ENCODE measurements around the gene PARD3B. TPM values are rescaled to one million over a fixed set of nuclear protein-coding genes. Genes with fewer than 3 reads are reported as not detected.

Gene PARD3B
- total RNA-seq, 1 donor from 2014 or later: 29.7 TPM

- H3K36me3 Mint-ChIP-seq (ENCODE audit: insufficient read depth): peaks cover 2% of the 10 kb centered on the region
- peaks cover 20% of the 10 kb centered on the region for H3K4me1 Mint-ChIP-seq (ENCODE audit: low read depth)
- H3K9me3 Mint-ChIP-seq (ENCODE audit: low read depth): peaks cover 5% of the 10 kb centered on the region
- H3K27ac Mint-ChIP-seq: no peak overlapping the region
- no peak for DNase-seq (ENCODE audit: low spot score, unreplicated experiment)
- H3K27me3 Mint-ChIP-seq: no peaks in the 10 kb centered on the region
- no peak for TF ChIP-seq CTCF (IDR thresholded peaks at IDR 0.05; ENCODE audit: unreplicated experiment)
- no peak overlapping the region for H3K4me3 Mint-ChIP-seq (ENCODE audit: low read depth)
Observed at GRCh38 chr2:205288686-205289085, 743.4 kb downstream of the PARD3B start.

- no peak for TF ChIP-seq CTCF (IDR thresholded peaks at IDR 0.05; ENCODE audit: unreplicated experiment)
- DNase-seq (ENCODE audit: low spot score, unreplicated experiment): no peak
- H3K27me3 Mint-ChIP-seq: no peaks in the 10 kb centered on the region
- peaks cover 5% of the 10 kb centered on the region for H3K9me3 Mint-ChIP-seq (ENCODE audit: low read depth)
- no peak overlapping the region for H3K4me3 Mint-ChIP-seq (ENCODE audit: low read depth)
- H3K4me1 Mint-ChIP-seq (ENCODE audit: low read depth): peaks cover 30% of the 10 kb centered on the region
- peaks cover 2% of the 10 kb centered on the region for H3K36me3 Mint-ChIP-seq (ENCODE audit: insufficient read depth)
- H3K27ac Mint-ChIP-seq: no peak overlapping the region
Observed at GRCh38 chr2:205290299-205290698, 745.0 kb downstream of the PARD3B start.

GRCh38 chr2:205292665-205293295, 747.5 kb downstream of the PARD3B start:
- peaks cover 30% of the 10 kb centered on the region for H3K4me1 Mint-ChIP-seq (ENCODE audit: low read depth)
- TF ChIP-seq CTCF (IDR thresholded peaks at IDR 0.05; ENCODE audit: unreplicated experiment): no peak
- no peak overlapping the region for H3K4me3 Mint-ChIP-seq (ENCODE audit: low read depth)
- peaks cover 2% of the 10 kb centered on the region for H3K36me3 Mint-ChIP-seq (ENCODE audit: insufficient read depth)
- DNase-seq (ENCODE audit: low spot score, unreplicated experiment): no peak
- H3K9me3 Mint-ChIP-seq (ENCODE audit: low read depth): peaks cover 5% of the 10 kb centered on the region
- H3K27ac Mint-ChIP-seq: peak overlapping the region; percentile 16
- no peaks in the 10 kb centered on the region for H3K27me3 Mint-ChIP-seq

GRCh38 chr2:205293559-205293958, 748.3 kb downstream of the PARD3B start:
- no peak for DNase-seq (ENCODE audit: low spot score, unreplicated experiment)
- H3K9me3 Mint-ChIP-seq (ENCODE audit: low read depth): peaks cover 5% of the 10 kb centered on the region

GRCh38 chr2:205296959-205297358, 751.7 kb downstream of the PARD3B start:
- peaks cover 54% of the 10 kb centered on the region for H3K4me1 Mint-ChIP-seq (ENCODE audit: low read depth)
- no peak overlapping the region for H3K4me3 Mint-ChIP-seq (ENCODE audit: low read depth)
- H3K36me3 Mint-ChIP-seq (ENCODE audit: insufficient read depth): peaks cover 2% of the 10 kb centered on the region
- no peaks in the 10 kb centered on the region for H3K27me3 Mint-ChIP-seq
- H3K27ac Mint-ChIP-seq: no peak overlapping the region
- TF ChIP-seq CTCF (IDR thresholded peaks at IDR 0.05; ENCODE audit: unreplicated experiment): no peak
- H3K9me3 Mint-ChIP-seq (ENCODE audit: low read depth): no peaks in the 10 kb centered on the region
- no peak for DNase-seq (ENCODE audit: low spot score, unreplicated experiment)

More at GRCh38 chr2:205293559-205293958, 748.3 kb downstream of the PARD3B start:
- Mint-ChIP-seq H3K27me3 (no peaks in the 10 kb centered on the region), H3K4me1 (ENCODE audit: low read depth) (peaks cover 31% of the 10 kb centered on the region), H3K36me3 (ENCODE audit: insufficient read depth) (peaks cover 2% of the 10 kb centered on the region), H3K27ac (peak overlapping the region; percentile 52), H3K4me3 (ENCODE audit: low read depth) (no peak overlapping the region)
- TF ChIP-seq CTCF (IDR thresholded peaks at IDR 0.05; ENCODE audit: unreplicated experiment): no peak

Measured in progenitor cell of endocrine pancreas (in vitro differentiated cells).